Large intestine (tissue), 3 donors: ENCODE results near the gene PLCG2. TPM values are rescaled to one million over a fixed set of nuclear protein-coding genes. Genes with fewer than 3 reads are reported as not detected.

Experiments
- DNase-seq, 2 donors: peaks; one replicate each; pipeline versions ENCODE4 v3.0.0 to v3.0.0-alpha.2; 2013
- H3K27ac ChIP-seq: one replicate; pipeline ENCODE4 v1.5.1; 2013; ENCODE audit warnings: low read length
- H3K27me3 ChIP-seq: 2 replicates; pipeline ENCODE4 v1.6.1; 2013; ENCODE audit warnings: low read length; ENCODE audit not compliant: control insufficient read depth, insufficient read depth
- H3K36me3 ChIP-seq: 2 replicates; pipeline ENCODE4 v1.6.1; 2013; ENCODE audit warnings: low read length; ENCODE audit not compliant: control insufficient read depth, insufficient read depth
- H3K4me1 ChIP-seq: one replicate; pipeline ENCODE4 v1.6.1; 2013; ENCODE audit warnings: low read length; ENCODE audit not compliant: control insufficient read depth, insufficient read depth
- H3K4me3 ChIP-seq: one replicate; pipeline ENCODE4 v1.5.1; 2013; ENCODE audit warnings: low read length
- H3K9me3 ChIP-seq: one replicate; pipeline ENCODE4 v1.6.1; 2013; ENCODE audit warnings: mild to moderate bottlenecking, low read depth, low read length, moderate library complexity; ENCODE audit not compliant: control insufficient read depth
- WGBS: methylation state at CpG from one replicate; pipeline ENCODE4 v1.1.5; 2013; ENCODE audit warnings: low lambda C conversion rate; ENCODE audit not compliant: insufficient coverage; 5-methylcytosine and 5-hydroxymethylcytosine counted together
- polyA plus RNA-seq: library from polyadenylated mRNA; unstranded; fragments of 120-200 nt; gene quantifications from one replicate; pipeline ENCODE4 v1.2.1, GENCODE V29; 2013

PLCG2 gene
- polyA plus RNA-seq, 1 donor, result 20.4 TPM

GRCh38 chr16:81774348-81774747, 4.7 kb upstream of the PLCG2 start:
- no CpG with 5 or more reads among the region's 7 CpGs for WGBS
- H3K9me3 ChIP-seq, result no peaks in the 10 kb centered on the region
- peaks cover 8% of the 10 kb centered on the region for H3K27me3 ChIP-seq
- H3K27ac ChIP-seq, result no peak overlapping the region
- H3K4me3 ChIP-seq, result no peak overlapping the region
- no peak for DNase-seq
- no peaks in the 10 kb centered on the region for H3K36me3 ChIP-seq
- H3K4me1 ChIP-seq, result peaks cover 5% of the 10 kb centered on the region

DNA sequence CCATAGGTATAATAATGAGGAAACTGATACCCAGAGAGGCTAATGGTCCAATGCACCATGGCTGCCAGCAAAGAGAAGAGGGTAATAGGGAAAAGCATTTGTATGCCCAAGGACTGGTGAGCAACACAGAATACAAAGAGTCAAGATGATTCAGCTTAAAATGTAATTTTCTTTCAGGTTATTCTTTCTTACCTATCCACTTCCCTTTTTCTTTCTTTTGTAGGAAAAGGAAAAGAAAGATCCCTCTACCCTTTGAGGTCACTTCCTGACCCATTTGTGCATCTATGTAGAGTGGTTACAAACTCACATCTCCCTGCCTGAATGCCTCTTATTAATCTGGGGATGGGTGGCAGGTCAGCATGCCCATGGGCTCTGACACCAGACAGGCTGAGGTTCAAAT, 3.5 kb upstream of the PLCG2 start:
- no peaks in the 10 kb centered on the region for H3K36me3 ChIP-seq
- no peak overlapping the region for H3K4me3 ChIP-seq
- H3K9me3 ChIP-seq, result no peaks in the 10 kb centered on the region
- DNase-seq, result no peak
- H3K27ac ChIP-seq, result no peak overlapping the region
- H3K27me3 ChIP-seq, result peaks cover 19% of the 10 kb centered on the region
- H3K4me1 ChIP-seq, result peaks cover 8% of the 10 kb centered on the region

DNA sequence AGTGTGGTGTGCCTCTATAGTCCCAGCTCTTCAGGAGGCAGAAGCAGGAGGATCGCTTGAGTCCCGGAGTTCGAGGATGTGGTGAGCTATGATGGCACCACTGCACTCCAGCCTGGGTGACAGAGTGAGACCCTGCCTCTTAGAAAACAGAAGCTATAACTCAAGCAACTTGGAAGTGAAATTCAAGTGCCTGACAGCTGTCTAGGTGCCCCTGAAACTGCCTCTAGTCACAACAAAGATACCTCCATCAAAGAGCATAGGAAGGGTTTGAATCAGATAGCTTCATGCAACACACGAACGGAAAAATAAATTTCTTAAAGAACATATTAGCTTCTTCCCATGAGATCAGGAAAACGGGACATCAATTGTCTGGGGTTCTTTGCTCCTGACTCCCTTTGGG, 860 bp upstream of the PLCG2 start:
- Histone ChIP-seq H3K9me3 (no peaks in the 10 kb centered on the region), H3K4me1 (peaks cover 8% of the 10 kb centered on the region), H3K36me3 (no peaks in the 10 kb centered on the region), H3K27me3 (peaks cover 19% of the 10 kb centered on the region), H3K4me3 (no peak overlapping the region), H3K27ac (no peak overlapping the region)
- no CpG with 5 or more reads among the region's 6 CpGs for WGBS
- no peak for DNase-seq

- peak overlapping the region; percentile 57 for H3K4me3 ChIP-seq
- WGBS, result no CpG with 5 or more reads among the region's 58 CpGs
- H3K4me1 ChIP-seq, result peaks cover 20% of the 10 kb centered on the region
- peak in 1 of 2 donors; percentile 58 for DNase-seq
- no peak overlapping the region for H3K27ac ChIP-seq
- H3K36me3 ChIP-seq, result no peaks in the 10 kb centered on the region
- H3K27me3 ChIP-seq, result peaks cover 19% of the 10 kb centered on the region
- no peaks in the 10 kb centered on the region for H3K9me3 ChIP-seq
Observed at GRCh38 chr16:81779536-81780320, 637 bp downstream of the PLCG2 start.

- H3K36me3 ChIP-seq, result no peaks in the 10 kb centered on the region
- H3K9me3 ChIP-seq, result no peaks in the 10 kb centered on the region
- H3K4me3 ChIP-seq, result no peak overlapping the region
- DNase-seq, result no peak
- WGBS, result no CpG with 5 or more reads among the region's 8 CpGs
- peaks cover 20% of the 10 kb centered on the region for H3K4me1 ChIP-seq
- no peak overlapping the region for H3K27ac ChIP-seq
- peaks cover 19% of the 10 kb centered on the region for H3K27me3 ChIP-seq
Observed at GRCh38 chr16:81780350-81780749, 1.3 kb downstream of the PLCG2 start.

DNA sequence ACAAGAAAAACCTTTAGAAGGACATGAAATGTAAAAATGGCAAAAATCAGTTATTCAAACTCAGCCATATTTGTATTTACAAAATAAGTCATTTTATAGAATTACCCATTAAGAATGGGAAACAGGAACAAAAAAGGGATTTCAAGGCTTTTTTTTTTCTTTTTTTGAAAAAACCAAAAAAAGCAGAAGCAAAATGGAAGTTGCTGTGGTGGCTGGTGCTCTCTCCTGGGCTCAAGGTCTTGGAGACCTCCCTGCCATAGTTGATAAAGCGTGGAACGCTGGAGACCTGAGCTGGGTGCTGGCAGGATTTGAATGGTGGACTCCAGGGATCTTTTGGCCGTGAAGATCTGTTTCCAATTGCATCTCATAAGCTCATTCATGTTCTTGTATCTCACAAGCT, 3.1 kb downstream of the PLCG2 start:
- Histone ChIP-seq H3K36me3 (no peaks in the 10 kb centered on the region), H3K27ac (no peak overlapping the region)
- WGBS, result no CpG with 5 or more reads among the region's 3 CpGs

GRCh38 chr16:81784072-81784795, 5.1 kb downstream of the PLCG2 start:
- peaks cover 14% of the 10 kb centered on the region for H3K4me1 ChIP-seq
- no CpG with 5 or more reads among the region's 3 CpGs for WGBS
- no peak overlapping the region for H3K4me3 ChIP-seq
- H3K36me3 ChIP-seq, result no peaks in the 10 kb centered on the region
- no peaks in the 10 kb centered on the region for H3K9me3 ChIP-seq
- peak; percentile 26 to 68 for DNase-seq
- no peak overlapping the region for H3K27ac ChIP-seq
- peaks cover 11% of the 10 kb centered on the region for H3K27me3 ChIP-seq

More for the DNA sequence above, 3.1 kb downstream of the PLCG2 start:
- Histone ChIP-seq H3K4me3 (no peak overlapping the region), H3K9me3 (no peaks in the 10 kb centered on the region), H3K27me3 (peaks cover 19% of the 10 kb centered on the region), H3K4me1 (peaks cover 20% of the 10 kb centered on the region)
- no peak for DNase-seq

- H3K36me3 ChIP-seq, result no peaks in the 10 kb centered on the region
- no peak overlapping the region for H3K27ac ChIP-seq
- no peak overlapping the region for H3K4me3 ChIP-seq
- peaks cover 2% of the 10 kb centered on the region for H3K27me3 ChIP-seq
- WGBS, result 100% methylated on average over 1 of the region's 7 CpGs
- H3K4me1 ChIP-seq, result peaks cover 12% of the 10 kb centered on the region
- no peaks in the 10 kb centered on the region for H3K9me3 ChIP-seq
- DNase-seq, result no peak
Observed at GRCh38 chr16:81785138-81785924, 6.2 kb downstream of the PLCG2 start.

DNA sequence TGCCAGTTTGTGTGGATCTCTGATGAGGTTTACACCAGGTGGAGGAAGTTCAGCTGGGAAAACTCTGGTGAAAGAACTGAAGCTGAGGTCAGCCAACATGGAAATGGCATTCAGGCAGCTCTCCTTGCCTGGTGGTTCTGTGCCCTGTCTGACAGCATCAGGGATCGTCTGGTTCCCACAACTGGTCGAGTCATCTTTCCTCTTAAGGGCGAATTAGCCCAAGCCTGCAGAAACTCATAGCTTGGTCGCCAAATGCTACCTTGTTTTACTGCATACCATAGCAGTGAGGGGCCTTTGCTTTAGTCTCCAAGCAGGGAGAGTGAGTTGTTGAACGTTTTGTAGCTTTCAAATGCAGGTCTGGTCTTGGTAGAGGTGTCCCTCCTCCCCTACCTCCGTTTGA, 7.2 kb downstream of the PLCG2 start:
- no peak for DNase-seq
- no peak overlapping the region for H3K4me3 ChIP-seq
- H3K9me3 ChIP-seq, result no peaks in the 10 kb centered on the region
- H3K4me1 ChIP-seq, result peaks cover 12% of the 10 kb centered on the region
- H3K36me3 ChIP-seq, result no peaks in the 10 kb centered on the region
- H3K27ac ChIP-seq, result no peak overlapping the region
- whole genome bisulfite sequencing, result no CpG with 5 or more reads among the region's 6 CpGs
- H3K27me3 ChIP-seq, result no peaks in the 10 kb centered on the region

DNA sequence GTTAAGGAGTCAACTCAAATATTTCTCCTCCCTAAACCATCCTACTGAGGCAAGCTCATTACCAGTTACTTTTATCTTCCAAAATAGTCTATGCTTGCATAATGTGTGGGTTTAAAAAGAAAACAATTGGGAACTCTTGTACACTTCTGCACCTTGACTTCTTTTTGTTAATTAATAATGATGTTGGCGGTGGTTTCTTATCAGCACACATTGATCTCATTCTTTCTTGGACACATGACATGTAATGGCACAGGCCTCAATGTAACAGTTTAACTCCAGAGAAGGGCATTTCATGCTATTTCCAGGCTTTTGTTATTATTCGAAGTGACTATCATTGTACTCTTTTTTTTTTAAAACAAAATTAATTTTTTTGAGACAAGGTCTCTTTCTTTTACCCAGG, 7.8 kb downstream of the PLCG2 start:
- H3K9me3 ChIP-seq, result no peaks in the 10 kb centered on the region
- no peaks in the 10 kb centered on the region for H3K27me3 ChIP-seq
- WGBS, result 52% methylated on average over 2 of the region's 2 CpGs
- DNase-seq, result no peak
- peaks cover 12% of the 10 kb centered on the region for H3K4me1 ChIP-seq
- no peak overlapping the region for H3K27ac ChIP-seq
- H3K36me3 ChIP-seq, result no peaks in the 10 kb centered on the region
- H3K4me3 ChIP-seq, result no peak overlapping the region
